GM12873 (cell line): ENCODE results near the gene SINHCAF.

Experiments used
- TF ChIP-seq, protein P1 (sequence below): IDR thresholded peaks from 2 replicates; pipeline ENCODE4 v1.5.1; 2012; ENCODE audit warnings: low read depth, mild to moderate bottlenecking, moderate library complexity, low read length, control low read depth; ENCODE audit not compliant: insufficient read depth; ENCODE audit errors: missing control alignments

Gene SINHCAF

DNA sequence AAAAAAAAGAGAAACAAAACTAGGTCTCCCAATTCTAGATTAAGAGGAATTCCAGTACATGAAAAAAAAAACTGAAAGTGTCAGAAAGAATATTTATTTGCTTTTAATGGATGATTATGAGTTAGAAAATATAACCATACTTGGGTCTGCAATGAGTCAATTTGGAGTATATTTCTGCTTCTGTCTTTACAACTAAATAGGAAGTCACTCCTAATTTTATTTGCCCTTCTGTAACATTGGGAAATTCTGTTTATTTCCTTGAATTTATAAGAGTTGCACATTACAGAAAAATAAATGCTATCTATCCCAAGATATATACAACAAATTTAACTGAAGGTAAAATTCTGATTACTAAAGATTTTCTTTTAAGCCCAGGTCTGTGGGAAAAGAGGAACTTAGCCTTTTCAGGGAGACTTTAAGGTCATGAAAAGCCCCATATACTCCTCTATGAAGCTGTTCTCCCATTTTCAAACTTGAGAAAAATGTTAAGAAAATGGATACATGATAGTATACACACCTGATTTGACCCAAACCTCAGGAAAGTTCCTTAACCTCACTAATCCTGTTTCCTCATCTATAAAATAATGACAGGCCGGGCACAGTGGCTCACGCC is 7.2 kb downstream of the SINHCAF start:
- TF ChIP-seq, protein P1, sequence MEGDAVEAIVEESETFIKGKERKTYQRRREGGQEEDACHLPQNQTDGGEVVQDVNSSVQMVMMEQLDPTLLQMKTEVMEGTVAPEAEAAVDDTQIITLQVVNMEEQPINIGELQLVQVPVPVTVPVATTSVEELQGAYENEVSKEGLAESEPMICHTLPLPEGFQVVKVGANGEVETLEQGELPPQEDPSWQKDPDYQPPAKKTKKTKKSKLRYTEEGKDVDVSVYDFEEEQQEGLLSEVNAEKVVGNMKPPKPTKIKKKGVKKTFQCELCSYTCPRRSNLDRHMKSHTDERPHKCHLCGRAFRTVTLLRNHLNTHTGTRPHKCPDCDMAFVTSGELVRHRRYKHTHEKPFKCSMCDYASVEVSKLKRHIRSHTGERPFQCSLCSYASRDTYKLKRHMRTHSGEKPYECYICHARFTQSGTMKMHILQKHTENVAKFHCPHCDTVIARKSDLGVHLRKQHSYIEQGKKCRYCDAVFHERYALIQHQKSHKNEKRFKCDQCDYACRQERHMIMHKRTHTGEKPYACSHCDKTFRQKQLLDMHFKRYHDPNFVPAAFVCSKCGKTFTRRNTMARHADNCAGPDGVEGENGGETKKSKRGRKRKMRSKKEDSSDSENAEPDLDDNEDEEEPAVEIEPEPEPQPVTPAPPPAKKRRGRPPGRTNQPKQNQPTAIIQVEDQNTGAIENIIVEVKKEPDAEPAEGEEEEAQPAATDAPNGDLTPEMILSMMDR, result no peak

DNA sequence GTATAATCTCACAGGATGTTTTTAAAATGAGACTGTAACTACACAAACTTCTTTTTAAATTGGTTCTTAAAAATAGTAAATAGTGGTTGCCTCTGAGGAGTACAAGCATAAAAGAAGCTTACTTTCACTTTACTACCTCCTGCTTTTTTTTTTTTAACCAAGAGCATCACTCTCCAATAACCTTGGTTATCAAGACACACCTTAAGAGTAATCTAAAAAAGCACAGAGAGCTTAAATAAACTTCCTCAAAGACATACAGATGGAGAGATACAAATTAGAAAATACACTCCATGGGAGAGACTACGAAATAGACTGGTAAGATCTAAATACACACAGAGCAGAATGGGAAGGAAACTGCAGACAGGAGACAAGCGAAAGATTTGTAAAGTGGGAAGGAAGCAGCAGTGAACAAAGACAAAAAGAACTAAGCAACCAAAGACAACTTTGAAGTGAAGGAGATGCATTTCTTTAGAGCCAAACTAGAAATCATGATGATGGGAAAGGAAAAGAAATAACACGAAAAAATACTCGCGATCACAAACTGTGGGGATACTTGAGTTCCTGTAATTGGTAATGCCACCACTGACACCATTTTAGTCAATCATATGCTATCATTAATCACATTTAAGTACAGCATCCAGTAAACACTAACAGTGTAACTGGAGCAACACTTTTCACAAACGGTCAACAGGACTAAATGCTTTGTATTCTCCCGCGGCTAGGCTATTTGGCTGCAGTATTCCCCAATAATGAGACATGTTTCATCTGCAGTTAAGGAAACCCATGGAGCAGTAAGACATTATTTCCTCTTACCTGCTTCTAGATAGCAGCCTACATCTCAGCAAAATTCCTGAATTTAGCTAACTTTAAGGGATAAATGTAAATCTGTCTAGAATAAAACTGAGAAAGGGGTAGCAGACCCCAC is 8.2 kb downstream of the SINHCAF start:
- TF ChIP-seq, protein P1, result no peak

DNA sequence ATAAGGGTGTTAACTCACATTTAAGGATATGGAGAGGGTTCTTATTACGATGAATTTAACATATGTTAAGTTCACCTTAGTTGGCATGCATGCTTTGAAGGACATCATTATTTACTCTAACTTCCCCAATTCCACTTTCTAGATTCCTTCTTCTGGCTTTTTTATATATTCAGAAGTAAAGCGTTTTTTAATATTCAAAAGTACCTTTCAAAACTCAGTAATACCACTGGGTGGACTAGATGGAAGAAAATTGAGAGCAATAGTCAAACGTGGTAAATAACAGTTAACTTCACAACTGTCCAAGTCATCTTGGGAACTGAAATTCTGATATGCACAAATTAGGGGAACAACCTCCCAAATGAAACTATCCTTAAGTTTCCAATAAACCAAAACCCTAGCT is 9.1 kb downstream of the SINHCAF start:
- TF ChIP-seq, protein P1, result no peak

DNA sequence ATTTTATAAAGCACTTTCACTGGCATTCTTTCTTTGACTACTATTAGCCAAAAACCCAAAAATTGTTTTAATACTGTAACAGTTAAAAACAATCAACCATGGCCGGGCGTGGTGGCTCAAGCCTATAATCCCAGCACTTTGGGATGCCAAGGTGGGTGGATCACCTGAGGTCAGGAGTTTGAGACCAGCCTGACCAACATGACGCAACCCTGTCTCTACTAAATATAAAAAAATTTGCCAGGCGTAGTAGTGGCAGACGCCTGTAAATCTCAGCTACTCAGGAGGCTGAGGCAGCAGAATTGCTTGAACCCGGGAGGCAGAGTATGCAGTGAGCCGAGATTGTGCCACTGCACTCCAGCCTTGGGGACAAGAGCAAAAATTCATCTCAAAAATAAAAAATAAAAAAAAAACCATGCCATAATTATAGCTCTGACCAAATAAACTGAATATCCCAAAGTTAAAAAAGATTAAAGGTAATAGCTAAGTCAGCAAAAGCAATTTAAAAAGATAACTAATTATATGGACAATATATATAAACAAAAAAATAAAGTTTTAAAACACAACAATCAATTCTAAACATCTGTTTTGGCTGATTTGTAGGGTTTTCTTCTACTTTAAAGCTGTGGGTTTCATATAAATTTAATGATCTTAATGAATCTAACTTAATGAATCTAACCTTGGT is 10.0 kb downstream of the SINHCAF start:
- TF ChIP-seq, protein P1, result no peak

DNA sequence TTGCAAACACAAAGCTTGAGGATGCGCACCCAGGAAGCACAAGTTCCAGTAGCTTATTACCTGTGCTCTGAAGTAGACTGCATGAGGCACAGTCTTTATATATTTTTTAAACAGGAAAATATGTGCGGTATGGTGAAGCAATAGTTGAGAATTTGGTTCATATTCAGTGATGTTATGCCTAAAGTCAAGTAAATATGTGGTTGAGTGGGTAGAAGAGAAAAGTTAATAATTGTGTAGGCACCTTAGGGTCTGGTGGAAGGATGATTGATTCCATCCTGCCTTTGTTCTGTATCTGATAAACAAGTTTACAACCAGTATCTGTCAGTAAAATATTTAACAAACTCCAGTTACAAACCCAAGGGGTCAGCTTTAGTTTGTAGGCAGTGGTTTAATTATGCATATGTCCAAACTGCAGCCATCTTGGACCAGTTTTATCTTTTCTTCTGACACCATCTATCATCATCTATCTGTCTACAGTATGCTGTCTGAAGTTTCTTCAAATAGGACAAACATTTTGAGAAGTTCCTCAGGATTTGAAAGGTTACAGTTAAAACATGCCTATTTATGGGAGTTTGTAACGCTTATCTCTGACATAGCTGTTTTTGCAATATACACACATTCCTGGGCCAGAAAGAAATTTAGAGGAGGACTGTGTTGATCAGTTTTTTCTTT is 10.8 kb downstream of the SINHCAF start:
- TF ChIP-seq, protein P1, result no peak

DNA sequence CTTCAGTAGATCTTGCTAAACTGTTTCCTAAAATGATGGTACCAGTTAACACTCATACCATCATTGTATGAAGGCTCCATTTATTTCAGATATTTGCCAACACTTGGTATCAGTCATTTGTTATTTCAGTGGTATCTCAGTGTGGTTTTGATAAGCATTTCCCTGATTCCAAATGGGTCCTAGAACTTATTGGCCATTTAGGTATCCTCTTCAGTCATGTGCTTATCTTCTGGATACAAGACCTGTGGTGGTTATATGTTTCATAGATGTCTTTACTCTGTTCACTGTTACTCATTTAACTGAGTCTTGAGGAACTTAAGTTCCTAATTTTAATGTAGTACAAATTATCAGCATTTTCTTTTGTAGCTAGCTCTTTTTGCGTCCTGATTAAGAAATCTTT is 13.5 kb downstream of the SINHCAF start:
- TF ChIP-seq, protein P1, result no peak
